ENCODE results near the gene MTPN. TPM values are rescaled to one million over a fixed set of nuclear protein-coding genes. Genes with fewer than 3 reads are reported as not detected.

The MTPN gene
- total RNA-seq, 3 donors from 2014 or later, result 66.5 to 97.0 (median 85.5) TPM

- TF ChIP-seq POLR2AphosphoS5 (IDR thresholded peaks at IDR 0.05) (no peak), CTCF (IDR thresholded peaks at IDR 0.05) (no peak), POLR2A (IDR thresholded peaks at IDR 0.05) (no peak)
- DNase-seq (ENCODE audit: low spot score in 2 of 2), result no peak
- intact Hi-C loops (cut with DNase I; ENCODE audit: low total_unique reads), result no loop called here
Observed at GRCh38 chr7:135940077-135941075, 36.8 kb downstream of the MTPN start.

GRCh38 chr7:135939261-135939812 is 37.8 kb downstream of the MTPN start:
- Histone ChIP-seq H3K4me1 (no peaks in the 10 kb centered on the region), H3K9me3 (no peaks in the 10 kb centered on the region), H3K27ac (no peak overlapping the region), H3K36me3 (no peaks in the 10 kb centered on the region), H3K4me3 (no peak overlapping the region), H3K27me3 (no peaks in the 10 kb centered on the region)
- no peak for DNase-seq (ENCODE audit: low spot score in 2 of 2)
- TF ChIP-seq POLR2A (IDR thresholded peaks at IDR 0.05) (no peak), POLR2AphosphoS5 (IDR thresholded peaks at IDR 0.05) (no peak), CTCF (IDR thresholded peaks at IDR 0.05) (no peak)
- intact Hi-C loops (cut with DNase I; ENCODE audit: low total_unique reads), result no loop called here

More at GRCh38 chr7:135940077-135941075, 36.8 kb downstream of the MTPN start:
- Histone ChIP-seq H3K27me3 (no peaks in the 10 kb centered on the region), H3K4me3 (no peak overlapping the region), H3K27ac (no peak overlapping the region), H3K4me1 (no peaks in the 10 kb centered on the region), H3K9me3 (no peaks in the 10 kb centered on the region), H3K36me3 (no peaks in the 10 kb centered on the region)

- intact Hi-C loops (cut with DNase I; ENCODE audit: low total_unique reads), result no loop called here
- no peaks in the 10 kb centered on the region for H3K27me3 ChIP-seq
- H3K4me1 ChIP-seq, result no peaks in the 10 kb centered on the region
- TF ChIP-seq POLR2AphosphoS5 (IDR thresholded peaks at IDR 0.05) (no peak), CTCF (IDR thresholded peaks at IDR 0.05) (no peak), POLR2A (IDR thresholded peaks at IDR 0.05) (no peak)
- no peaks in the 10 kb centered on the region for H3K9me3 ChIP-seq
- H3K27ac ChIP-seq, result no peak overlapping the region
- DNase-seq (ENCODE audit: low spot score in 2 of 2), result no peak
- H3K36me3 ChIP-seq, result no peaks in the 10 kb centered on the region
- H3K4me3 ChIP-seq, result no peak overlapping the region
Observed at GRCh38 chr7:135938563-135938962, 38.6 kb downstream of the MTPN start.

GRCh38 chr7:135938086-135938485 is 39.1 kb downstream of the MTPN start:
- DNase-seq (ENCODE audit: low spot score in 2 of 2), result no peak
- H3K27me3 ChIP-seq, result no peaks in the 10 kb centered on the region
- H3K27ac ChIP-seq, result no peak overlapping the region

More at GRCh38 chr7:135938086-135938485, 39.1 kb downstream of the MTPN start:
- no peak for TF ChIP-seq CTCF (IDR thresholded peaks at IDR 0.05)
- no peak for TF ChIP-seq POLR2A (IDR thresholded peaks at IDR 0.05)
- no peak for TF ChIP-seq POLR2AphosphoS5 (IDR thresholded peaks at IDR 0.05)
- intact Hi-C loops (cut with DNase I; ENCODE audit: low total_unique reads), result no loop called here
- no peaks in the 10 kb centered on the region for H3K4me1 ChIP-seq
- no peaks in the 10 kb centered on the region for H3K9me3 ChIP-seq
- H3K36me3 ChIP-seq, result no peaks in the 10 kb centered on the region
- no peak overlapping the region for H3K4me3 ChIP-seq

Measured in breast epithelium (tissue), 4 donors.